ENCODE measurements around the gene FNDC3B.
A peak's percentile ranks its signal among the peaks of the same experiment; 100 is the strongest.

Gene FNDC3B

DNA sequence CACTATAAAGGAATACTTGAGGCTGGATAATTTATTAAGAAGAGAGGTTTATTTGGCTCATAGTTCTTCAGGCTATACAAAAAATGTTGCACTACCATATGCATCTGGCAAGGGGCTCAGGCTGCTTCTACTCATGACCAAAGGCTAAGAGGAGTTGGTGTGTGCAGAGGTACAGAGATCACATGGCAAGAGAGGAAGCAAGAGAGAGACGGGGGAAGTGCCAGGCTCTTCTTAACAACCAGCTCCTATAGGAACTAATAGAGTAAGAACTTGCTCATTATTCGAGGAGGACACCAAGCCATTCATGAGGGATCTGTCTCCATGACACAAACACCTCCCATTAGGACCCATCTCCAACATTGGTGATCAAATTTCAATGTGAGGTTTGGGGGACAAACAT is 6.0 kb upstream of the FNDC3B start:
- H3K27ac ChIP-seq (ENCODE audit: low read depth, low read length, poor library complexity, severe bottlenecking): no peak overlapping the region
- H3K4me2 ChIP-seq (ENCODE audit: low read length): no peak overlapping the region
- H3K4me1 ChIP-seq (ENCODE audit: insufficient read depth, low read length, severe bottlenecking): no peaks in the 10 kb centered on the region
- no peak overlapping the region for H3K4me3 ChIP-seq (ENCODE audit: low read depth, low read length, poor library complexity, severe bottlenecking)
- H3K27me3 ChIP-seq (ENCODE audit: insufficient read depth, low read length): no peaks in the 10 kb centered on the region
- no peak overlapping the region for H3K9ac ChIP-seq (ENCODE audit: low read length)
- H3K9me2 ChIP-seq (ENCODE audit: low read depth, low read length): no peaks in the 10 kb centered on the region
- no peaks in the 10 kb centered on the region for H3F3A ChIP-seq (ENCODE audit: insufficient read depth, low read length)
- H3K79me2 ChIP-seq (ENCODE audit: insufficient read depth, low read length): no peaks in the 10 kb centered on the region
- H3K36me3 ChIP-seq (ENCODE audit: insufficient read depth, low read length): no peaks in the 10 kb centered on the region
- no peaks in the 10 kb centered on the region for H4K20me1 ChIP-seq (ENCODE audit: insufficient read depth, low read length)
- TF ChIP-seq EZH2 (IDR thresholded peaks at IDR 0.05; ENCODE audit: borderline replicate concordance, low read length): no peak
- TF ChIP-seq, protein P1, sequence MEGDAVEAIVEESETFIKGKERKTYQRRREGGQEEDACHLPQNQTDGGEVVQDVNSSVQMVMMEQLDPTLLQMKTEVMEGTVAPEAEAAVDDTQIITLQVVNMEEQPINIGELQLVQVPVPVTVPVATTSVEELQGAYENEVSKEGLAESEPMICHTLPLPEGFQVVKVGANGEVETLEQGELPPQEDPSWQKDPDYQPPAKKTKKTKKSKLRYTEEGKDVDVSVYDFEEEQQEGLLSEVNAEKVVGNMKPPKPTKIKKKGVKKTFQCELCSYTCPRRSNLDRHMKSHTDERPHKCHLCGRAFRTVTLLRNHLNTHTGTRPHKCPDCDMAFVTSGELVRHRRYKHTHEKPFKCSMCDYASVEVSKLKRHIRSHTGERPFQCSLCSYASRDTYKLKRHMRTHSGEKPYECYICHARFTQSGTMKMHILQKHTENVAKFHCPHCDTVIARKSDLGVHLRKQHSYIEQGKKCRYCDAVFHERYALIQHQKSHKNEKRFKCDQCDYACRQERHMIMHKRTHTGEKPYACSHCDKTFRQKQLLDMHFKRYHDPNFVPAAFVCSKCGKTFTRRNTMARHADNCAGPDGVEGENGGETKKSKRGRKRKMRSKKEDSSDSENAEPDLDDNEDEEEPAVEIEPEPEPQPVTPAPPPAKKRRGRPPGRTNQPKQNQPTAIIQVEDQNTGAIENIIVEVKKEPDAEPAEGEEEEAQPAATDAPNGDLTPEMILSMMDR (IDR thresholded peaks at IDR 0.05; ENCODE audit: low read length): no peak
- no peaks in the 10 kb centered on the region for H3K9me3 ChIP-seq (ENCODE audit: low read length)
- H2AFZ ChIP-seq (ENCODE audit: low read length): no peak overlapping the region

DNA sequence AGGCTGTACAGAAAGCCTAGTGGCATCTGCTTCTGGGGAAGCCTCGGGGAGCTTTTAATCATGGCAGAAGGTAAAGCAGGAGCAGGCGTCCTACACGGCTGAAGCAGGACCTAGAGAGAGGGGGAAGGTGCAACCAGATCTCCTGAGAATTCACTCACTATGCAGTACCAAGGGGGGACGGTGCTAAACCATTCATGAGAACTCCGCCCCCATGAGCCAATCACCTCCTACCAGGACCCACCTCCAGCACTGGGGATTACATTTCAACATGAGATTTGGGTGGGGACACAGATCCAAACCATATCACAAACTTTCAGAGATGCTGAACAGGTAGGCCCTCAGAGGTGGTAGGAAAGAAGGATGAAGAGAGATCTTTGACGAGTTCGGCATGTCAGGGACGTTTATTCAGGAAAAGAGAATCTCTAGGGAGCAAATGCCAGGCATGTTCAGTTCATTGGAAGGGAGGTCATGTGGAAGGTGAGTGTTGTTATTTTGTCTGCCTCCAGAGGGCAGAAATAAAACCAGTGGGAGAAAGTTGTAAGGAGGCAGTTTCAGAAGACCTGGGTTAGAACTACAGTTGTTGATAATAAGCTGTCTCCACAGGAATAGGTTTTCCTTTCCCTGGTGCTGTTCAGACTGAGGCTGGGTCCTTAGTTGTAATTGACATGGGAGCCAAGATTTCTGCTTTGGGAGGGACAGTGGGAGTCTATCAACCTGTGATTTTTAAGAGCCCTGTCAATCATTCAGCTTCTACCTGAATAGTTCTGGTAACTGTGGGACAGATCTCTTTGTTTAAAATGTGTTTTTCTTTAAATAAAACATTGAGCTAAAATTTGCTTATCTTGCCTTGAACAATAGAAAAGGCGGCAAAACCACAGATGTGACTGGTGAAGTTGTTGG is 4.3 kb upstream of the FNDC3B start:
- Histone ChIP-seq H3K79me2 (ENCODE audit: insufficient read depth, low read length) (no peaks in the 10 kb centered on the region), H3K4me2 (ENCODE audit: low read length) (no peak overlapping the region), H2AFZ (ENCODE audit: low read length) (no peak overlapping the region)

DNA sequence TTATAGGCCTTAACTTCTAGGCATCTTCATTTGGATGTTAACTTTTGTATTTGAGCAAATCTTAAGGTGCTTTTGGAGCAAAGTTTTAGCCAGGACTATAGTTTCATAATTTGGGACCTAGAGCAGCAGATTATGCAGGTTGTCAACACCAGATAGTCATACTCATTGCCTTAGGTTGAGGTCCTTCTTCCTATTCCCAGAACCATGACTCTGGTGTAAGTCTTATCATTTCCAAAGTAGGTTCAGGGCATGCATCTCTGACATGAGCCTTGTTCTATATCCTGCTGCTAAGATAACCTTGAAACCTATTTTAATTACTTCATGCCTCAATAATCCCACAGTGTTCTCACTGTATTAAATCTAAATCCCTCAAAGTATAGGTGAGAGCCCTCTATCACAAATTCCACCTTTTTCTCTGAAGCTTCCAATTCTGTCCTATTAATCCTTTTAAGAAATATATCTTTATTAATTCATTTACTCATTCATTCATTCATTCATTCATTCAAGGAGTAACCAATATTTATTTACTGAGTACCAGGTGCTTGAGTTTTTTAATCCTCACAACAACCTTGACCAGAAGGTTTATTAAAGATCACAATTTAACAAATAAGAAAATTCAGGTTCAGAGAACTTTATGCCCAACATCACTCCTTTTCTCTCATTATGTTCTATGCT is 2.7 kb upstream of the FNDC3B start:
- Histone ChIP-seq H3K36me3 (ENCODE audit: insufficient read depth, low read length) (no peaks in the 10 kb centered on the region), H4K20me1 (ENCODE audit: insufficient read depth, low read length) (no peaks in the 10 kb centered on the region), H2AFZ (ENCODE audit: low read length) (no peak overlapping the region), H3K4me2 (ENCODE audit: low read length) (no peak overlapping the region), H3K9me2 (ENCODE audit: low read depth, low read length) (no peaks in the 10 kb centered on the region), H3F3A (ENCODE audit: insufficient read depth, low read length) (no peaks in the 10 kb centered on the region), H3K9me3 (ENCODE audit: low read length) (no peaks in the 10 kb centered on the region), H3K79me2 (ENCODE audit: insufficient read depth, low read length) (no peaks in the 10 kb centered on the region), H3K4me3 (ENCODE audit: low read depth, low read length, poor library complexity, severe bottlenecking) (no peak overlapping the region), H3K27ac (ENCODE audit: low read depth, low read length, poor library complexity, severe bottlenecking) (no peak overlapping the region), H3K9ac (ENCODE audit: low read length) (no peak overlapping the region), H3K4me1 (ENCODE audit: insufficient read depth, low read length, severe bottlenecking) (peaks cover 7% of the 10 kb centered on the region), H3K27me3 (ENCODE audit: insufficient read depth, low read length) (no peaks in the 10 kb centered on the region; the same call in 1 of the 2 replicates)
- TF ChIP-seq, protein P1 (IDR thresholded peaks at IDR 0.05; ENCODE audit: low read length): no peak
- no peak for TF ChIP-seq EZH2 (IDR thresholded peaks at IDR 0.05; ENCODE audit: borderline replicate concordance, low read length)

More for the DNA sequence above, 4.3 kb upstream of the FNDC3B start:
- H3K36me3 ChIP-seq (ENCODE audit: insufficient read depth, low read length): no peaks in the 10 kb centered on the region
- H3K27ac ChIP-seq (ENCODE audit: low read depth, low read length, poor library complexity, severe bottlenecking): no peak overlapping the region
- no peaks in the 10 kb centered on the region for H3K27me3 ChIP-seq (ENCODE audit: insufficient read depth, low read length)
- H3K9me3 ChIP-seq (ENCODE audit: low read length): no peaks in the 10 kb centered on the region
- TF ChIP-seq EZH2 (IDR thresholded peaks at IDR 0.05; ENCODE audit: borderline replicate concordance, low read length): no peak
- TF ChIP-seq, protein P1 (IDR thresholded peaks at IDR 0.05; ENCODE audit: low read length): peak; percentile 61
- H3K9ac ChIP-seq (ENCODE audit: low read length): no peak overlapping the region
- H3K4me3 ChIP-seq (ENCODE audit: low read depth, low read length, poor library complexity, severe bottlenecking): no peak overlapping the region
- H3F3A ChIP-seq (ENCODE audit: insufficient read depth, low read length): no peaks in the 10 kb centered on the region
- no peaks in the 10 kb centered on the region for H3K4me1 ChIP-seq (ENCODE audit: insufficient read depth, low read length, severe bottlenecking)
- H3K9me2 ChIP-seq (ENCODE audit: low read depth, low read length): no peaks in the 10 kb centered on the region
- H4K20me1 ChIP-seq (ENCODE audit: insufficient read depth, low read length): no peaks in the 10 kb centered on the region

Measured in OCI-LY1 (cell line).